ENCODE results near the gene ZNHIT2. TPM values are rescaled to one million over a fixed set of nuclear protein-coding genes. Genes with fewer than 3 reads are reported as not detected.

ZNHIT2 gene
- total RNA-seq, 1 donor from 2014 or later: 1.5 TPM

DNA sequence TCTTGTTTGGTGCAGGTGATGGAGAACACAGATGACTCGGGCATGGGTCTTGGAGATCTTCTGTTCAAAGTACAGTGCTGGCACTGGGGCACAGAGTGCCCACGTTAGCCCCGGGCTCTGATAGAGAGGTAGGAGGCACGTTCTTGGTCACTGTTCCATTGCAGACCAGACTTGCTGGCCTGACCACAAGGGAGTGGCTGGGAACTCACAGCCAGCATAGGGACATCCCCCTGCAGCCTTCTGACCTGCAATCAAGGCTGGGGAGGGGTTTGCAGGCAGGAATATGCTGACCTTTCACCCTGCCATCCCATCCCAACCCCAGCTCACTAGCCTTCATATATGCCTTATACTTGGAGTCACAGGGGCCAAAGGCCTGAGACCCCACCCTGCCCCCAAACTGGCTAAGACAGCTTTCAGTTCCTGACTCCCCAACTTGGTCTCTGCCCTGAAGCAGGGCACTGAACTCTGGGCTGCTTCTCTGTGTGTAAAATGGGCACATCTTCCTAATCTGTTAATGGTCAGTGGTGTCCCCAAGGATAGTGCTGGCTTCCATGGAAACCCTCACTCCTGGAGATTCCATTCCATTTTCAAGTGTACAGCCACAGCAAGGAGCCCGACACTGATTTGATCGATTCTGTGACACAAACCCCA is 9.2 kb upstream of the ZNHIT2 start:
- peaks cover 11% of the 10 kb centered on the region for H3K4me1 Mint-ChIP-seq
- Histone ChIP-seq H3K4me3 (no peak overlapping the region), H3K27me3 (no peaks in the 10 kb centered on the region), H3K79me2 (ENCODE audit: low read depth) (peaks cover 30% of the 10 kb centered on the region), H3F3A (ENCODE audit: low read depth) (peaks cover 20% of the 10 kb centered on the region), H3K27ac (no peak overlapping the region), H3K9me3 (ENCODE audit: low read depth) (no peaks in the 10 kb centered on the region), H3K36me3 (no peaks in the 10 kb centered on the region), H3K4me2 (no peak overlapping the region), H3K9ac (no peak overlapping the region), H2AFZ (replicated peaks) (no peak overlapping the region), H4K20me1 (ENCODE audit: low read depth) (no peaks in the 10 kb centered on the region), H3K4me1 (peaks cover 4% of the 10 kb centered on the region)
- H3K36me3 Mint-ChIP-seq: no peaks in the 10 kb centered on the region
- DNase-seq (ENCODE audit: low spot score): no peak
- no peak overlapping the region for H3K27ac Mint-ChIP-seq
- H3K4me3 Mint-ChIP-seq: peak overlapping the region; percentile 14
- peaks cover 6% of the 10 kb centered on the region for H3K27me3 Mint-ChIP-seq (ENCODE audit: insufficient read depth, low read depth)
- no peaks in the 10 kb centered on the region for H3K9me3 Mint-ChIP-seq
- TF ChIP-seq, protein P1, sequence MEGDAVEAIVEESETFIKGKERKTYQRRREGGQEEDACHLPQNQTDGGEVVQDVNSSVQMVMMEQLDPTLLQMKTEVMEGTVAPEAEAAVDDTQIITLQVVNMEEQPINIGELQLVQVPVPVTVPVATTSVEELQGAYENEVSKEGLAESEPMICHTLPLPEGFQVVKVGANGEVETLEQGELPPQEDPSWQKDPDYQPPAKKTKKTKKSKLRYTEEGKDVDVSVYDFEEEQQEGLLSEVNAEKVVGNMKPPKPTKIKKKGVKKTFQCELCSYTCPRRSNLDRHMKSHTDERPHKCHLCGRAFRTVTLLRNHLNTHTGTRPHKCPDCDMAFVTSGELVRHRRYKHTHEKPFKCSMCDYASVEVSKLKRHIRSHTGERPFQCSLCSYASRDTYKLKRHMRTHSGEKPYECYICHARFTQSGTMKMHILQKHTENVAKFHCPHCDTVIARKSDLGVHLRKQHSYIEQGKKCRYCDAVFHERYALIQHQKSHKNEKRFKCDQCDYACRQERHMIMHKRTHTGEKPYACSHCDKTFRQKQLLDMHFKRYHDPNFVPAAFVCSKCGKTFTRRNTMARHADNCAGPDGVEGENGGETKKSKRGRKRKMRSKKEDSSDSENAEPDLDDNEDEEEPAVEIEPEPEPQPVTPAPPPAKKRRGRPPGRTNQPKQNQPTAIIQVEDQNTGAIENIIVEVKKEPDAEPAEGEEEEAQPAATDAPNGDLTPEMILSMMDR (IDR thresholded peaks at IDR 0.05): no peak
- no peak for TF ChIP-seq EZH2 (IDR thresholded peaks at IDR 0.05)
- no peak for TF ChIP-seq EZH2phosphoT487 (IDR thresholded peaks at IDR 0.05)

DNA sequence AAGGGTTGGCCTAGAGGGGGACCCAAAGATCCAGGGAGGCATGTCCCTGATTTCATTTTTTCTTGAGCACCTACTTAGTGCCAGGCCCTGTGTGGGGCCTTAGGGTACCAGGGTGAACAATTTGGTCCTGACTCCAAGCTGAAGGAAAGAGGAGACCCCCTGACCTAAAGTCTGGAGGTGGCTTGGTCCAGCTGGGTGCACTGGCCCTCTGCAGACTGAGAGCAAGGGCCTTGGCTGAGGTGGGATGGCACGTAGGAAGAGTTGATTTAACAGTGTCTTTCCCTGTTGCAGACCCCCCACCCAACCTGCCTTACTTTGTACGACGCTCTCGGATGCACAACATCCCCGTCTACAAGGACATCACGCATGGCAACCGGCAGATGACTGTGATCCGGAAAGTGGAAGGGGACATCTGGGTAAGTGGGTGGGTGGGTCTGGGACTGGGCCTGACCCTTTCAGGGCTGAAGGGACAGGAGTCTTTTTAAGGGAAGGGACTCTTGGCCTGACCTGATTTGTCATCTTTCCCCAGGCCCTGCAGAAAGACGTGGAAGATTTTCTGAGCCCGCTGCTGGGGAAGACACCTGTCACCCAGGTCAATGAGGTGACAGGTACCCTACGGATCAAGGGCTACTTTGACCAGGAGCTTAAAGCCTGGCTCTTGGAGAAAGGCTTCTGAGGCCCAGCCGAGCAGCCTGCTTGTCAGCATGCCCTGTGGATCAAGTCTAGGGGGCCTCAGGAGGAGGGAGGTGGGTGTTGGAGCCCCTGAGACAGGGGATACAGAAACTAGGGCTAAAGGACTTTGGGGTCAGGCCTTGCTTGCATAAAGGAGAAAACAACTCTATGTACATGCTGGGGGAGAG is 7.9 kb upstream of the ZNHIT2 start:
- Histone ChIP-seq H3K79me2 (ENCODE audit: low read depth) (peaks cover 43% of the 10 kb centered on the region), H3K9ac (no peak overlapping the region), H3K9me3 (ENCODE audit: low read depth) (no peaks in the 10 kb centered on the region), H2AFZ (replicated peaks) (no peak overlapping the region), H3K4me2 (no peak overlapping the region), H3K36me3 (peaks cover 2% of the 10 kb centered on the region), H4K20me1 (ENCODE audit: low read depth) (peaks cover 6% of the 10 kb centered on the region), H3K4me3 (no peak overlapping the region), H3K27me3 (no peaks in the 10 kb centered on the region), H3K27ac (no peak overlapping the region), H3F3A (ENCODE audit: low read depth) (peaks cover 29% of the 10 kb centered on the region), H3K4me1 (peaks cover 10% of the 10 kb centered on the region)
- H3K4me3 Mint-ChIP-seq: peak overlapping the region; percentile 50
- no peak overlapping the region for H3K27ac Mint-ChIP-seq
- no peak for DNase-seq (ENCODE audit: low spot score)
- peaks cover 4% of the 10 kb centered on the region for H3K36me3 Mint-ChIP-seq
- peaks cover 7% of the 10 kb centered on the region for H3K27me3 Mint-ChIP-seq (ENCODE audit: insufficient read depth, low read depth)
- TF ChIP-seq, protein P1 (IDR thresholded peaks at IDR 0.05): no peak
- no peak for TF ChIP-seq EZH2 (IDR thresholded peaks at IDR 0.05)
- no peak for TF ChIP-seq EZH2phosphoT487 (IDR thresholded peaks at IDR 0.05)
- peaks cover 17% of the 10 kb centered on the region for H3K4me1 Mint-ChIP-seq
- H3K9me3 Mint-ChIP-seq: no peaks in the 10 kb centered on the region

DNA sequence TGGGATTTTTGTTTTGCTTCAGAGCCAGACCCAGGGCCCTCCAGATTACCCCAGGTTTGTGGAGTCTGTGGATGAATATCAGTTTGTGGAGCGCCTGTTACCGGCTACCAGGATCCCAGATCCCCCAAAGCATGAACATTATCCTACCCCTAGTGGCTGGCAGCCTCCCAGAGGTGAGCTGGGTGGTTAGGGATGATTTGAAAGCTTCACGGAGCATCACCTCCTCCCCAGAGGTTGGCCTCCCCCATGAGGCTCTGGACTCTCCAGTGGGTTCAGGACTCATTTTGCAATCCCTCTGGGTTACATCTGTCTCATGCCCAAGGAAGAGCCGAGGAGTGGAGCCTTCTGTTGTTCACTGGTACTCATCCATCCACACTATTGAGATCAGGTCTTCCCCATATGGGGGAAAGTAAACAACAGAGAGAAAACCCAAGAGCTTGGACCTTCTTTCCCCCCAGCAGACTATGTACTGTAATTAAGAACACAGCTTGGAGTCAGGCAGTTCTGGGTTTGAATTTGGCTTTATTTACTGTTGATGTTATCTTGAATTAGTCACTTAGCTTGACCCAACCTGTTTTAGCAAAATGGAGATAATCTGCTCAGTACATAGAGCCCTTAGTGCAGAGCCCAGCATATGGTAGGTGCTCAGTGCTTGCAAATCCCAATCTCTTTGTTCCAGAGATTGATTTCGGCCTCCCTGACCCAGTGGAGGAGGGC is 7.1 kb upstream of the ZNHIT2 start:
- no peak overlapping the region for H3K27ac ChIP-seq
- H3K4me2 ChIP-seq: no peak overlapping the region
- H4K20me1 ChIP-seq (ENCODE audit: low read depth): peaks cover 6% of the 10 kb centered on the region
- H3K9me3 ChIP-seq (ENCODE audit: low read depth): no peaks in the 10 kb centered on the region
- peaks cover 7% of the 10 kb centered on the region for H3K36me3 Mint-ChIP-seq
- peaks cover 4% of the 10 kb centered on the region for H3K36me3 ChIP-seq
- H3K27me3 Mint-ChIP-seq (ENCODE audit: insufficient read depth, low read depth): peaks cover 7% of the 10 kb centered on the region
- H3K4me1 Mint-ChIP-seq: peaks cover 17% of the 10 kb centered on the region
- H3K4me3 ChIP-seq: no peak overlapping the region
- no peak overlapping the region for H2AFZ ChIP-seq (replicated peaks)
- no peak overlapping the region for H3K27ac Mint-ChIP-seq
- H3K4me3 Mint-ChIP-seq: peak overlapping the region; percentile 50
- no peaks in the 10 kb centered on the region for H3K9me3 Mint-ChIP-seq
- H3K27me3 ChIP-seq: no peaks in the 10 kb centered on the region
- DNase-seq (ENCODE audit: low spot score): no peak
- H3K79me2 ChIP-seq (ENCODE audit: low read depth): peaks cover 49% of the 10 kb centered on the region
- no peak overlapping the region for H3K9ac ChIP-seq
- peaks cover 10% of the 10 kb centered on the region for H3K4me1 ChIP-seq
- TF ChIP-seq, protein P1 (IDR thresholded peaks at IDR 0.05): no peak
- TF ChIP-seq EZH2phosphoT487 (IDR thresholded peaks at IDR 0.05) (no peak), EZH2 (IDR thresholded peaks at IDR 0.05) (no peak)
- peaks cover 36% of the 10 kb centered on the region for H3F3A ChIP-seq (ENCODE audit: low read depth)
